Neutrophil (primary cell): ENCODE data around the gene ARMC9.

Experiments used
- H3K27ac ChIP-seq: fragments of 200-600 bp; sonication (generic); 2 replicates; pipeline ENCODE4 v1.5.1; 2016; ENCODE audit warnings: mild to moderate bottlenecking, moderate library complexity
- H3K27me3 ChIP-seq: fragments of 200-600 bp; sonication (generic); 2 replicates; pipeline ENCODE4 v1.6.0; 2016; ENCODE audit warnings: mild to moderate bottlenecking
- H3K36me3 ChIP-seq: fragments of 200-600 bp; sonication (generic); 2 replicates; pipeline ENCODE4 v1.5.1; 2017
- H3K4me1 ChIP-seq, 2 experiments: fragments of 200-600 bp in 1 of 2; sonication (generic) in 1 of 2; 1 replicate in 1 of 2; 2 replicates in 1 of 2; pipeline versions ENCODE4 v1.5.1 to v1.6.1; 2013 to 2016; ENCODE audit warnings: low read depth in 1 of 2, low read length in 1 of 2, mild to moderate bottlenecking in 1 of 2, moderate library complexity in 1 of 2; ENCODE audit not compliant: control insufficient read depth in 1 of 2, insufficient read depth in 1 of 2
- H3K4me3 ChIP-seq, 2 experiments: fragments of 200-600 bp in 1 of 2; sonication (generic) in 1 of 2; 1 replicate in 1 of 2; 2 replicates in 1 of 2; pipeline ENCODE4 v1.5.1; 2013 to 2016; ENCODE audit warnings: low read depth in 1 of 2, low read length in 1 of 2, mild to moderate bottlenecking in 1 of 2, moderate library complexity in 1 of 2
- H3K9me3 ChIP-seq: fragments of 200-600 bp; sonication (generic); 2 replicates; pipeline ENCODE4 v1.5.1; 2016
- CTCF ChIP-seq: fragments of 200-600 bp; sonication (generic); IDR thresholded peaks from 2 replicates; pipeline ENCODE4 v1.5.1; 2016; ENCODE audit warnings: antibody characterized with exemption

ARMC9 gene

GRCh38 chr2:231201475-231201814, 3.0 kb downstream of the ARMC9 start:
- no peaks in the 10 kb centered on the region for H3K9me3 ChIP-seq
- H3K27ac ChIP-seq, result no peak overlapping the region
- no peaks in the 10 kb centered on the region for H3K36me3 ChIP-seq
- H3K4me3 ChIP-seq, result no peak overlapping the region
- no peak for TF ChIP-seq CTCF
- peaks cover 11% of the 10 kb centered on the region for H3K27me3 ChIP-seq
- peaks cover 12 to 15% of the 10 kb centered on the region in 2 experiments for H3K4me1 ChIP-seq

- peaks cover 6 to 9% of the 10 kb centered on the region in 2 experiments for H3K4me1 ChIP-seq
- H3K9me3 ChIP-seq, result no peaks in the 10 kb centered on the region
- TF ChIP-seq CTCF, result no peak
- no peaks in the 10 kb centered on the region for H3K36me3 ChIP-seq
- H3K27ac ChIP-seq, result no peak overlapping the region
- no peak overlapping the region for H3K4me3 ChIP-seq
- peaks cover 9% of the 10 kb centered on the region for H3K27me3 ChIP-seq
Measured at GRCh38 chr2:231203087-231203486, 4.7 kb downstream of the ARMC9 start.

GRCh38 chr2:231204146-231204545, 5.7 kb downstream of the ARMC9 start:
- TF ChIP-seq CTCF, result no peak
- H3K4me1 ChIP-seq, result peaks cover 0 to 2% of the 10 kb centered on the region in 2 experiments
- peaks cover 4% of the 10 kb centered on the region for H3K27me3 ChIP-seq
- no peak overlapping the region for H3K27ac ChIP-seq
- no peaks in the 10 kb centered on the region for H3K9me3 ChIP-seq
- H3K4me3 ChIP-seq, result no peak overlapping the region
- no peaks in the 10 kb centered on the region for H3K36me3 ChIP-seq

GRCh38 chr2:231204581-231204980, 6.2 kb downstream of the ARMC9 start:
- no peak for TF ChIP-seq CTCF
- no peaks in the 10 kb centered on the region for H3K36me3 ChIP-seq
- no peak overlapping the region for H3K27ac ChIP-seq
- H3K4me3 ChIP-seq, result no peak overlapping the region
- no peaks in the 10 kb centered on the region for H3K9me3 ChIP-seq
- no peaks in the 10 kb centered on the region for H3K4me1 ChIP-seq
- no peaks in the 10 kb centered on the region for H3K27me3 ChIP-seq

- H3K27ac ChIP-seq, result no peak overlapping the region
- no peaks in the 10 kb centered on the region for H3K36me3 ChIP-seq
- H3K27me3 ChIP-seq, result no peaks in the 10 kb centered on the region
- H3K4me3 ChIP-seq, result no peak overlapping the region
- H3K9me3 ChIP-seq, result no peaks in the 10 kb centered on the region
- no peaks in the 10 kb centered on the region for H3K4me1 ChIP-seq
- no peak for TF ChIP-seq CTCF
Measured at GRCh38 chr2:231207734-231208133, 9.3 kb downstream of the ARMC9 start.

GRCh38 chr2:231210782-231211181, 12.4 kb downstream of the ARMC9 start:
- TF ChIP-seq CTCF, result no peak
- Histone ChIP-seq H3K4me3 (no peak overlapping the region), H3K27me3 (no peaks in the 10 kb centered on the region), H3K36me3 (no peaks in the 10 kb centered on the region), H3K27ac (no peak overlapping the region), H3K4me1 (no peaks in the 10 kb centered on the region), H3K9me3 (no peaks in the 10 kb centered on the region)
